ENCODE results near the gene ZNF839. TPM values are rescaled to one million over a fixed set of nuclear protein-coding genes. Genes with fewer than 3 reads are reported as not detected.

ZNF839 gene
- total RNA-seq, 4 donors from 2014 or later = 7.6 to 12.5 (median 9.5) TPM

GRCh38 chr14:102320671-102321455 lies 1.3 kb downstream of the ZNF839 start:
- no peaks in the 10 kb centered on the region for H3K27me3 ChIP-seq
- DNase-seq (ENCODE audit: extremely low spot score) = no peak
- H3K36me3 ChIP-seq = peaks cover 1 to 6% (median 5%) of the 10 kb centered on the region in 4 donors
- H3K27ac ChIP-seq (replicated peaks in 1 of 4) = peak overlapping the region; percentile 96 to 98 (median 97)
- intact Hi-C loops (cut with DNase I) = no loop called here
- H3K4me3 ChIP-seq = peak overlapping the region; percentile 67 to 91 (median 82)
- TF ChIP-seq POLR2A (IDR thresholded peaks at IDR 0.05; ENCODE audit: low read depth) (no peak), POLR2AphosphoS5 (IDR thresholded peaks at IDR 0.05) (no peak), CTCF (IDR thresholded peaks at IDR 0.05) (no peak), EP300 (IDR thresholded peaks at IDR 0.05) (no peak)
- H3K4me1 ChIP-seq = peaks cover 39 to 62% (median 49%) of the 10 kb centered on the region in 4 donors
- 89% methylated on average over 17 of the region's 17 CpGs for WGBS
- no peaks in the 10 kb centered on the region for H3K9me3 ChIP-seq

- WGBS = 90% methylated on average over 12 of the region's 12 CpGs
- Histone ChIP-seq H3K27me3 (no peaks in the 10 kb centered on the region), H3K36me3 (peaks cover 5 to 14% (median 12%) of the 10 kb centered on the region in 4 donors), H3K4me1 (peaks cover 35 to 54% (median 41%) of the 10 kb centered on the region in 4 donors), H3K27ac (replicated peaks in 1 of 4) (peak overlapping the region in 3 of 4 donors; percentile 7 to 59 (median 30)), H3K4me3 (no peak overlapping the region), H3K9me3 (no peaks in the 10 kb centered on the region)
- intact Hi-C loops (cut with DNase I) = no loop called here
- no peak for TF ChIP-seq POLR2A (IDR thresholded peaks at IDR 0.05; ENCODE audit: low read depth)
- TF ChIP-seq POLR2AphosphoS5 (IDR thresholded peaks at IDR 0.05) = no peak
- no peak for TF ChIP-seq CTCF (IDR thresholded peaks at IDR 0.05)
- no peak for TF ChIP-seq EP300 (IDR thresholded peaks at IDR 0.05)
- DNase-seq (ENCODE audit: extremely low spot score) = no peak
These were observed 2.2 kb downstream of the ZNF839 start for GRCh38 chr14:102321456-102322422.

GRCh38 chr14:102323102-102323501 lies 3.6 kb downstream of the ZNF839 start:
- 37% methylated on average over 8 of the region's 8 CpGs for WGBS
- Histone ChIP-seq H3K27ac (replicated peaks in 1 of 4) (peak overlapping the region; percentile 59 to 78 (median 74)), H3K27me3 (no peaks in the 10 kb centered on the region), H3K9me3 (no peaks in the 10 kb centered on the region), H3K4me1 (peaks cover 25 to 43% (median 28%) of the 10 kb centered on the region in 4 donors), H3K4me3 (no peak overlapping the region), H3K36me3 (peaks cover 5 to 17% (median 13%) of the 10 kb centered on the region in 4 donors)
- intact Hi-C loops (cut with DNase I) = no loop called here
- DNase-seq (ENCODE audit: extremely low spot score) = peak; percentile 95
- TF ChIP-seq POLR2AphosphoS5 (IDR thresholded peaks at IDR 0.05) (peak; percentile 41 to 59), CTCF (IDR thresholded peaks at IDR 0.05) (peak; percentile 44 to 65 (median 47)), EP300 (IDR thresholded peaks at IDR 0.05) (no peak)

GRCh38 chr14:102325791-102326345 lies 6.3 kb downstream of the ZNF839 start:
- intact Hi-C loops (cut with DNase I) = no loop called here

More at GRCh38 chr14:102325791-102326345, 6.3 kb downstream of the ZNF839 start:
- Histone ChIP-seq H3K4me1 (peaks cover 9 to 22% (median 13%) of the 10 kb centered on the region in 4 donors), H3K9me3 (no peaks in the 10 kb centered on the region), H3K27ac (replicated peaks in 1 of 4) (no peak overlapping the region), H3K4me3 (no peak overlapping the region), H3K36me3 (peaks cover 5 to 17% (median 13%) of the 10 kb centered on the region in 4 donors), H3K27me3 (no peaks in the 10 kb centered on the region)
- DNase-seq (ENCODE audit: extremely low spot score) = no peak
- TF ChIP-seq EP300 (IDR thresholded peaks at IDR 0.05) = no peak
- no peak for TF ChIP-seq POLR2A (IDR thresholded peaks at IDR 0.05; ENCODE audit: low read depth)
- no peak for TF ChIP-seq CTCF (IDR thresholded peaks at IDR 0.05)
- no peak for TF ChIP-seq POLR2AphosphoS5 (IDR thresholded peaks at IDR 0.05)
- WGBS = 80% methylated on average over 9 of the region's 9 CpGs
